Lower leg skin (tissue), 4 donors: Measurements from ENCODE around the gene AKAP6. TPM values are rescaled to one million over a fixed set of nuclear protein-coding genes. Genes with fewer than 3 reads are reported as not detected.

Source experiments
- DNase-seq, 2 donors: peaks; one replicate each; pipeline ENCODE4 v3.0.0-alpha.2; 2019; ENCODE audit warnings: low spot score in 2 of 2
- H3K4me3 ChIP-seq: fragments of 200-600 bp; sonication (generic); 2 replicates; pipeline ENCODE4 v1.5.1; 2017; ENCODE audit warnings: mild to moderate bottlenecking, low read depth; ENCODE audit not compliant: poor library complexity, severe bottlenecking
- POLR2A ChIP-seq, 2 donors: fragments of 450-650 bp; IDR thresholded peaks; one replicate each; pipeline ENCODE4 v1.6.1; 2016 to 2017; ENCODE audit warnings: antibody characterized with exemption in 2 of 2, mild to moderate bottlenecking in 1 of 2, moderate library complexity in 1 of 2
- WGBS, 2 donors: methylation state at CpG; one replicate each; pipeline ENCODE4 v1.1.5; 2018; 5-methylcytosine and 5-hydroxymethylcytosine counted together
- intact Hi-C: fragments of 100-400 bp; cut with DNase I; formaldehyde crosslinking; loops from one replicate; pipeline ENCODE4 v1.15.0; 2023; ENCODE audit warnings: low total_unique reads
- total RNA-seq, 4 donors: library from RNA; depleted of rRNA; stranded (reverse); fragments of >200 nt; gene quantifications; one replicate each; pipeline ENCODE4 v1.1.0, GENCODE V29; 2016
- TF ChIP-seq, protein P1 (sequence below), 3 donors: fragments of 450-650 bp; IDR thresholded peaks; one replicate each; pipeline ENCODE4 v1.5.1; 2016; ENCODE audit warnings: antibody characterized with exemption in 3 of 3, mild to moderate bottlenecking in 3 of 3, moderate library complexity in 2 of 3

Gene AKAP6
- total RNA-seq, 4 donors from 2014 or later = 2.3 to 13.3 (median 3.6) TPM

DNA sequence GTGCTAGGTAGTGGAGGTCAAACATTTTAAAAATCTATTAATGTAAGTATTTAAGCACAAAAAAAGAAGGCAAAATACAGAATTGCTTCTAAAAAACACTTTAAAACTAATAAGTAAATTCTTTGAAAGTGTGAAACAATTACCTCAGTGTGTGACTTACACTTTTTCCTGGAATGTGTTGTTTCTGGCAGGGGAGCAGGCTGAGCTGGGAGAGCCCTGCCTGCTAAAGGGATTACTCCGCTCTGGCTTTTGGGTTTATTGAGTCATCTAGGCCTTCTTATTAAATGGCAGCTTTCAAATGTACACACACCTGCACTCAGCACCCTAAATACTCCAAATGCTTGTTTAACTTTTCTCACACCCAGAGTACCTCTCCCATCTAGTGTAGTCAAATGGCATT is 279.8 kb downstream of the AKAP6 start:
- intact Hi-C loops = no loop called here
- DNase-seq = no peak
- no peak for TF ChIP-seq POLR2A (IDR thresholded peaks at IDR 0.05)
- TF ChIP-seq, protein P1, sequence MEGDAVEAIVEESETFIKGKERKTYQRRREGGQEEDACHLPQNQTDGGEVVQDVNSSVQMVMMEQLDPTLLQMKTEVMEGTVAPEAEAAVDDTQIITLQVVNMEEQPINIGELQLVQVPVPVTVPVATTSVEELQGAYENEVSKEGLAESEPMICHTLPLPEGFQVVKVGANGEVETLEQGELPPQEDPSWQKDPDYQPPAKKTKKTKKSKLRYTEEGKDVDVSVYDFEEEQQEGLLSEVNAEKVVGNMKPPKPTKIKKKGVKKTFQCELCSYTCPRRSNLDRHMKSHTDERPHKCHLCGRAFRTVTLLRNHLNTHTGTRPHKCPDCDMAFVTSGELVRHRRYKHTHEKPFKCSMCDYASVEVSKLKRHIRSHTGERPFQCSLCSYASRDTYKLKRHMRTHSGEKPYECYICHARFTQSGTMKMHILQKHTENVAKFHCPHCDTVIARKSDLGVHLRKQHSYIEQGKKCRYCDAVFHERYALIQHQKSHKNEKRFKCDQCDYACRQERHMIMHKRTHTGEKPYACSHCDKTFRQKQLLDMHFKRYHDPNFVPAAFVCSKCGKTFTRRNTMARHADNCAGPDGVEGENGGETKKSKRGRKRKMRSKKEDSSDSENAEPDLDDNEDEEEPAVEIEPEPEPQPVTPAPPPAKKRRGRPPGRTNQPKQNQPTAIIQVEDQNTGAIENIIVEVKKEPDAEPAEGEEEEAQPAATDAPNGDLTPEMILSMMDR (IDR thresholded peaks at IDR 0.05) = no peak

DNA sequence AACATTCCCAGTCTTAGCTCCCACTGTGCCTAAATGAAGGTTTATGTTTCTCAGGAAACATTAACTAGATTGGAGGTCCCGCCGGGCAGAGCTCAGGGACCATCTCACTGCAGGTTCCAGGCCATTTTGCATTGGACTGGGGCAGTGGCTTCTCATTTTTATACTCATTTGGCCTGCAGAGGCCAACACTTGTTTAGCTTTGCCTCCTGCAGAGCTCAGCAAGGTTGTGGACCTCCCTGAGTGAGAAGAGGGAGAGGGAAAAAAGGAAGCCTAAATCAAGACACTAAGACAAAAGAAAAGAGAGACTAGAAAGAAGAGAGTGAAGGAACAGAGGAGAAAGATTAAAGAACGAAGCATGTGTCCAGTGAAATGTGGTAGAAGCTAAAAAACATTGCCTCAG is 280.3 kb downstream of the AKAP6 start:
- 93 to 96% methylated on average over 3 of the region's 3 CpGs for WGBS, 2 donors
- TF ChIP-seq, protein P1 (IDR thresholded peaks at IDR 0.05) = no peak
- TF ChIP-seq POLR2A (IDR thresholded peaks at IDR 0.05) = no peak
- intact Hi-C loops = no loop called here
- no peak overlapping the region for H3K4me3 ChIP-seq
- DNase-seq = no peak

More for the DNA sequence above, 279.8 kb downstream of the AKAP6 start:
- H3K4me3 ChIP-seq = no peak overlapping the region
- 58 to 61% methylated on average over 1 of the region's 1 CpG for WGBS, 2 donors

DNA sequence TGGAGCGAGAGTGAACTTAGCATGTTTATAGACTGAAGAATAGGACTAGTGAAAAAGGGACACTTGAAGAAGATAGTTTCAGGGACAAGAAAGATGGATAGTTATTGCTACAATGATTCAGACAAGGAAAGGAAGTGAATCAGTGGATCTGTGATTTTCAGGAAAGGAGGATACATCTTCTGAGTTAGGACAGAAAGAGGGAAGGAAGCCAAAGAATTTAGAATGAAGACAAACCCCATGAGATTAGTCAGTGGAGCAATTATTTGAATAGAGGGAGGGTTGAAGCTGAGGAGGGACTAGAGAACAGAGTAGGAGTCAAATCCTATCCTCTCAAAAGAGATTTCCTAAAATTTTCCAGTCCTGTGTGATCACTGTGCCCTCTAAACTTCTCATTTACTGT is 282.7 kb downstream of the AKAP6 start:
- H3K4me3 ChIP-seq = no peak overlapping the region
- intact Hi-C loops = no loop called here
- TF ChIP-seq, protein P1 (IDR thresholded peaks at IDR 0.05) = no peak
- no peak for TF ChIP-seq POLR2A (IDR thresholded peaks at IDR 0.05)
- 90 to 94% methylated on average over 1 of the region's 1 CpG for WGBS, 2 donors
- no peak for DNase-seq

DNA sequence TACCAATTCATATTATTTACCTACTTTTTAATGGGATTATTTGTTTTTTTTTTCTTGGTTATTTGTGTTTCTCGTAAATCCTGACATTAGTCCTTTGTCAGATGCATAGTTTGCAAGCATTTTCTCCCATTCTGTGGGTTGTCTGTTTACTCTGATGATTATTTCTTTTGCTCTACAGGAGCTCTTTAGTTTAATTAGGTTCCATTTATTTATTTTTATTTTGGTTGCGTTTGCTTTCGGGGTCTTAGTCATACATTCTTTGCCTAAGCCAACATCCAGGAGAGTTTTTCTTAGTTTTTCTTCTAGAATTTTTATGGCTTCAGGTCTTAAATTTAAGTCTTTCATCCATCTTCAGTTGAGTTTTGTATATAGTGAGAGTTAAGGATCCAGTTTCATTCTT is 289.9 kb downstream of the AKAP6 start:
- DNase-seq = no peak
- TF ChIP-seq, protein P1 (IDR thresholded peaks at IDR 0.05) = no peak
- TF ChIP-seq POLR2A (IDR thresholded peaks at IDR 0.05) = no peak
- no peak overlapping the region for H3K4me3 ChIP-seq
- intact Hi-C loops = no loop called here
- WGBS, 2 donors = 95 to 96% methylated on average over 3 of the region's 3 CpGs

DNA sequence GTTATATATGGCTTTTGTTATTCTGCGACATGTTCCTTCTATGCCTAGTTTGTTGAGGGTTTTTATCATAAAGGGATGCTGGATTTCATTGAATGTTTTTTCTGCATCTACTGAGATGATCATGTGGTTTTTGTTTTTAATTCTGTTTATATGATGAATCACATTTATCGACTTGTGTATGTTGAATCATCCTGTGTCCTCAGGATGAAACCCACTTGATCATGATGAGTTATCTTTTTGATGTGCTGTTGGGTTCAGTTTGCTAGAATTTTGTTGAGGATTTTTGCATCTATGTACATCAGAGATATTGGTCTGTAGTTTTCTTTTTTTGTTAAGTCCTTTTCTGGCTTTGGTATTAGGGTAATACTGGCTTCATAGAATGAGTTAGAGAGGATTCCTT is 291.2 kb downstream of the AKAP6 start:
- WGBS, 2 donors = 72 to 85% methylated on average over 2 of the region's 2 CpGs
- no peak overlapping the region for H3K4me3 ChIP-seq
- no peak for TF ChIP-seq POLR2A (IDR thresholded peaks at IDR 0.05)
- TF ChIP-seq, protein P1 (IDR thresholded peaks at IDR 0.05) = no peak
- no peak for DNase-seq
- intact Hi-C loops = no loop called here

DNA sequence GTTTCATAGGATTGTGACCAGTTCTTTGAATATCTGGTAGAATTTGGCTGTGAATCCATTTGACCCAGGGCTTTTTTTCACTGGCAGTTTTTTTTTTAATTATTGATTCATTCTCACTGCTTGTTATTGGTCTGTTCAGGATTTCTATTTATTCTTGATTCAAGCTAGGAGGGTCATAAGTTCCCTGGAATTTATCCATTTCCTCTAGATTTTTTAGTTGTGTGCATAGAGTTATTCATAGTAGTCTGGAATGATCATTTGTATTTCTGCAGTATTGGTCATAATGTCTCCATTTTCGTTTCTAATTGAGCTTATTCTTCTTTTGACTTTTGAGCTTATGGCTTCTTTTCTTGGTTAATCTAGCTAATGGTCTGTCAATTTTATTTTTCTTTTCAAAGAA is 291.6 kb downstream of the AKAP6 start:
- no peak for TF ChIP-seq POLR2A (IDR thresholded peaks at IDR 0.05)
- TF ChIP-seq, protein P1 (IDR thresholded peaks at IDR 0.05) = no peak
- DNase-seq = no peak
- intact Hi-C loops = no loop called here
- no peak overlapping the region for H3K4me3 ChIP-seq
- 84 to 86% methylated on average over 1 of the region's 1 CpG for WGBS, 2 donors
